Activated CD4-positive, alpha-beta T cell treated with anti-CD3 and anti-CD28 coated beads, Interleukin-2, Interleukin-4, amounts not matched to agents 100 ng/mL and 50 ng/mL, durations not matched to agents 16 hours and 8 hours (primary cell): ENCODE data around the gene VSIG10.
"Not testable (repeated sequence)": the region's sequence is repeated elsewhere in the genome, so short reads cannot be mapped to it uniquely, and the experiment has no call there.

Experiments
- DNase-seq: peaks from one replicate; pipeline ENCODE4 v3.0.0-alpha.2; 2020; ENCODE audit warnings: low spot score

Gene VSIG10

DNA sequence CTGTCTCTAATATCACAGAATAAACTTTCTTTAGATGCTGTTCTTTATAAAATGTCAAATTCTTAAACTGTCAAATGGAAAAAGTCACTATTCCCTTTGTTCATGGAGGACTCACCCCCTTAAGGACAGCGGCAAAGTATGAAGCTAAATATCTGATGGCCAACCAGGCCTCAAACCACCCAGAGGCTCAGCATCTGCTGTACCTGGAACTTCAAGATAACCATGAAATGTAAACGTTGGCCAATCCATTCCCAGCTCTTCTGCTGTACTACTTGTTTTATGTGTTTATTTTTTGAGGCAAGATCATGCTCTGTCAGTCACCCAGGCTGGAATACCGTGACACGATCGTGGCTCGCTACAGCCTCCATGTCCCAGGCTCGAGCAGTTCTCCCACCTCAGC, 71.6 kb downstream of the VSIG10 start:
- no peak for DNase-seq

DNA sequence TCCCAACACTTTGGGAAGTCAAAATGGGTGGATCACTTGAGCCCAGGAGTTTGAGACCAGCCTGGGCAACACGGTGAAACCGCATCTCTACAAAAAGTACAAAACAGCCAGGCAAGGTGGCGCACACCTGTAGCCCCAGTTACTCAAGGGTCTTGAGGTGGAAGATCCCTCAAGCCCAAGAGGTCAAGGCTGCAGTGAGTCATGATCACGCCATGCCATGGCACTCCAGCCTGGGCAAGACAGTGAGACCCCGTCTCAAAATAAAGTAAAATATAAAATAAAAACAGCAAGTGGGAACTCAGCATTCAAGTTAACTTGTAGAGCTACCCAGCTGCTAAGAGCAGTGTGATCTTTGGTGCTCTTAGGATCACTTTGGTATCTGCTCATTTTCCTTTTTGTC, 74.6 kb downstream of the VSIG10 start:
- no peak for DNase-seq

DNA sequence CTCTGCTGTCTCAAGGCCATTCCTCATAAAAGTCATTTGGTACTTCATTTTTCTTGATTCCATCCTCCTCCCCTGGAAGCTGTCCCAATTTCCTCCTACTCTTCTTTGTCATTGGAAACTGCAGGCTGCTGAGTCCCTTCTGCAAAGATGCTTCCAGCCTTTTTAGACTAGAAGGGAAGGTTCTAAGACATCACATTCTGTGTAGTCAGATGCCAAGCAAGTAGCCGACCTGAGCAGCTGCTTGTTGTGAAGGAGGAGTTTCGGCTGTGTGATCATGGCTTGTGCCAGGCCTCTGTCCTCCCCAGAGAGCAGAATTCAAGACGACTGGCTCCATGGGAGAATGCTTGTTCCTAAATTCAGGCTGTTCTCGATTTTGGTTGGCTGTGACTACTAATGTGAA, 78.6 kb downstream of the VSIG10 start:
- DNase-seq: no peak

DNA sequence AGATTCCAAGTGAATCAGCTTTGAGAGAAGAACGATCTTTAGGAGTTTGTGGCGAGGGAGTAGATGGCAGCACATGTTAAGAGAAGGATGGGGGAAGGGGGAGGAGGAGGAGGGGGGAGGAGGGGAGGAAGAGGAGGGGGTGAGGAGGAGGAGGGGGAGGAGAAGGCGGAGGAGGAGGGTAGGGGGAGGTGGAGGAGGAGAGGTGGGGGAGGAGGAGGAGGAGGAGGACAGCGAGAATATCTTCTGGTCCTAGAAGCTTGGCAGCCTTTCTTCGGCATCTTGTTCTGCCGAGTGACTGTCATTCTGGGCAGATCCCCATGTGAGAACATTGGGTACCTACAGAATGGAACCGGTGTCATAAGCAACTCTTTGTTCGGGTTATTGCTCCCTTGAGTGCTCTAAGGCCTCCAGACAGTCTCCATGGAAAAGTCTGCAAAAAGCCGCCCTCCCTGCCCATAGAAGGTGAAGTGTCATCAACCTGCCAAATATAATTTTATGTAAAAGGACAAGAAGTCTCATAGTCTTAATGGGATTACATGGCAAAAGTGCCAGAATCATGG, 80.4 kb downstream of the VSIG10 start:
- DNase-seq: no peak

DNA sequence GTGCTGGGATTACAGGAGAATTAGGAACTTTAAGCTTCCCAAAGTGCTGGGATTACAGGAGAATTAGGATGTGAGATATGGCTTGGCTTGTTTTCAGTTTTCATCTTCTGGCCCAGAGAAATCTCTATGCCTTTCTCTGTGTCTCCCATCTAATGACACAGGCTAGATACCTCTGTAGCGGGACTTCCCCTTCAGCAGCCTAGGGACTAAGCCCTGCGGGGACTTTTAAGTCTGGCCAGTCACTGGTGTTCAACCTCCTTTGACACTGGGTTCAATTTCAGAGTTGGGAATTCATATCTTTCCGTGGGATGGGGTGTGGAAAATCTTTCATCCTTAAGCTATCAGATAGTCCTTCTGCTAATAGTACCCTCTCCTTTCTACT, 81.1 kb downstream of the VSIG10 start:
- no peak for DNase-seq

DNA sequence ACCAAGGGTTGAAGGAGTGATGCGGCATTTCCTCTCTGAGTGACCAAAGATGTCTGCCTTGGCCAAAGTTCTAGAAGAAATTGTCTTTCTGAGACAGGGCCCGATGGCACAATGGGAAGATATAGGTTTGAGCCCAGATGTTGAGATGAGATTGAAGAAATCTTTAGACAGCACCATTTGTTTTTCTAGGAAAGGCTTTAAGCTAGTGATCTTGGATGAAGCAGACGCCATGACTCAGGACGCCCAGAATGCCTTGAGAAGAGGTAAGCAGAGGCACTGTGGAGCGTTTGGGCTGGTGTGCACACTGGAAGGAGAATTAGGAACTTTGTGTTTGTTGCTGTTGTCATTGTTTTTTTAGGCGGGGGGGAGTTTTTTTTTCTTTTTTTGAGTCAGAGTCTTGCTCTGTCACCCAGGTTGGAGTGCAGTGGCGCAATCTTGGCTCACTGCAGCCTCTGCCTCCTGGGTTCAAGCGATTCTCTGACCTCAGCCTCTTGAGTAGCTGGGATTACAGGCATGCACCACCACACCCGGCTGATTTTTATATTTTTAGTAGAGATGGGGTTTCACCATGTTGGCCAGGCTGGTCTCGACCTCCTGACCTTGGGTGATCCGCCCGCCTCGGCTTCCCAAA, 81.6 kb downstream of the VSIG10 start:
- not testable (repeated sequence) for DNase-seq

DNA sequence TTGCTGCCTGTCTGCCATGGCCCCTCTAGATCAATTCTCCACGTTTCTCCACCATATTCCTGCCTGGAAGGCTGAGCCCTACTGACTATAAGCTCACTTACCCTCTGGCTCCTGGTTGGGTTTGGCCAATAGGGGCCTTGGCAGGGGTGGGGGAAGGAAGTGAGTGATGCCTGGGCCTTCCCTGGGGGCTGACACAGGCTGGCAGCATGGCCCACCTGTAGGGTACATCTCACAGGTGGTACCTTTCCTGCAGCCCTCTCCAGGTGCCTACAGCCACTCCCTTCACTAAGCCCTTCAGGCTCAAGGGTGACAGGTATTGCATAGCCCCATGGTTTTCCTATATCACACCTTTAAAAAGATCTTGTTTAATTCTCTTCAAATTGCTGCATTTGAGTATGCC, 83.8 kb downstream of the VSIG10 start:
- no peak for DNase-seq

DNA sequence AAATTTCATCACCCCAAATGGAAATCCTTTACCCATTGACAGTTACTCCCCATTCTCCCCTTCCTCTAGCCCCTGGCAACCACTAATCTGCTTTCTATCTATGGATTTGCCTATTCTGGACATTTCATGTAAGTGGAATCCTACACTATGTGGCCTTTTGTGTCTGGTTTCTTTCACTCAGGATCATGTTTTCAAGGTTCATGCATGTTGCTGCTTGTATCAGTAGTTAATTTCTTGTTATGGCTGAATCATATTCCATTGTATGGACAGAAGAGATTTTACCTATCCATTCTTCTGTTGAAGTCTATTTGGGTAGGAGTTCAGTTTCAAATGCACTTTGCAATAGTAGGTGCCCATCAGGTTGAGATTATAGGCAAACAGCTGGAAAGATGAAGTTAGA, 85.9 kb downstream of the VSIG10 start:
- DNase-seq: no peak

DNA sequence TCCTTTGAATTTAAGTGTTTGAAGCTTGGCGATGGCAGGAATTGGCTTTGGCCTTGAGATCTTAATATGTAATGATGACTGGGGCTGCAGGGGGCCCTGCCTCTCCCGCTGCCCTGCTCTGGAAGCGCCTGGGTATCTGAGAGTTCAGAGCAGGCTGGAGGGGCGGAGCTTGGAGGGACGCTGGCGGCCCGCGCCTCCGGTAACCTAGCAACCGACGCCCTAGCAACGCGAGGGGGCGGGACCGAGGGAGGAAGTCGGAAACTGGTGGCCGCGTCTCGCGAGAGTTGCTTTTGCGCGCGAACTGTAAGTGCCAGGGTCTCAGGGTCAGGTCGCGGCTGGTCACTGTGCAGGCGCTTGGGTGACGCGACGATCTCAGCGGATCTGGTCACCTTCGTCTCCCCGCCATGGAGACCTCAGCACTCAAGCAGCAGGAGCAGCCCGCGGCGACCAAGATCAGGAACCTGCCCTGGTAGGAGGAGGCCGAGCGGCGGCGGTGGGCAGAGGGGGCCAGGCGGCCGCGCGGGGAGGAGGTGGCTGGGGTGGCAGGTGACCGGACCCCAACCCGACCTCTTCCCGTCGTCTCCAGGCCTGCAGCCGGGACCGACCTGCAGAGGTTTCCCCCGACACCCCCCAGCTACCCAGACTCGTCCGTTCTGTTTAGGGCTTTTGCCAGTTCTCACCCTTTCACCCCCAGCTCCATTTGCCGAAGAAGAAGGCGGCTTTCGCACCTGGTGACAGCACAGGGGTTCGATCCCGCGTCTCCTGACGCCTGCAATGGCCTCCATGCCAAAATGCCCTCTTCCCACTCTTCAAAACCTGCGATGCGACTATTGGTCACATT, 87.2 kb downstream of the VSIG10 start, which contains the start of gene RFC5:
TSS of gene RFC5 (plus strand) at position 280 of the 841 bp plus-strand sequence. CDS start at position 405, 125 bp downstream.
- peak; percentile 98 for DNase-seq

DNA sequence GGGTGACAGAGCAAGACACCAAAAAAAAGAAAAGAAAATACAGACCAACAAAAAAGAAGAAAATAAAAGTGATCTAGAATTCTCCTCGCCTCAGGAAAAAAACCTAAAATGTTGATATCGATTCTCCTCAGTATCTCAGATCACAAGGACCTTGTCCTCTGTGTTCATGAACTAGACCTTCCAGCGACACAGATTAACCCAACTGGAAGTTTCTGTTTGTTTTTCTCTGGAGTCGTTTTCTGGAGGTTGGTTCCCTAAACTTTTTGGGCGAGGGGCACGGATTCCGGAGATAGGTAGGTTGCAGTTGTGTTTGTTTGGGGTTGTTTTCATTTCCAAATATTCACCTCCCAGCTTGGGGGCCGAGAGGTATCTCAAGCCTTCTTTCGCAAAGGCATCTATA, 87.9 kb downstream of the VSIG10 start:
- DNase-seq: no peak

DNA sequence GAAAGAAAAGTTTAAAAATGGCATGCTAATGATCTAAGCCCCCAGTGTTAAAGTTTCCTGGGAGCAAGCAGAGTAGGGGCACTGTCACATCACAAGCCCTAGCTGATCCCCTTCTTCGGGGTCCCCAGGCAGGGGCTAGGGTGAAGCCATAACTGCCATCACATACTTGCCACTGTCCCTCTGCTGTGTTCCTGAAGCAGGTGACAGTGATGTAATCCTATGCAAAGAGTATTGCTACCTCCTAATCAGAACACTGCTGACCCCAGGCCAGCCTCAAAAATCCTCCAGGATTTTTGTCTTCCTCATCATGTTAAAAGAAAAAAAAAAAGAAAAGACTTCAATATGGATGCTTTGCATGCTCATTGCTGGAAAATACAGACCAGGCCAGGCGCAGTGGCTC, 88.5 kb downstream of the VSIG10 start:
- DNase-seq: no peak
